H1 (cell line): Measurements from ENCODE around the gene CXCR5.

ENCODE experiments used
- ASH2L ChIP-seq: fragments of 200-600, 300-600 bp; sonication (generic); IDR thresholded peaks from one replicate; pipeline ENCODE4 v1.7.1; 2017; ENCODE audit warnings: low read length
- CHD1 ChIP-seq: IDR thresholded peaks from 2 replicates; pipeline ENCODE4 v1.6.1; 2012; ENCODE audit warnings: low read depth, low read length, improper control_type of control experiment
- CREB1 ChIP-seq: IDR thresholded peaks from 2 replicates; pipeline ENCODE4 v1.6.1; 2012; ENCODE audit warnings: inconsistent platforms
- GABPA ChIP-seq: IDR thresholded peaks from 2 replicates; pipeline ENCODE4 v1.6.1; 2011; ENCODE audit warnings: mild to moderate bottlenecking, low read length, moderate library complexity, borderline replicate concordance; ENCODE audit not compliant: insufficient read depth
- JUND ChIP-seq: IDR thresholded peaks from 2 replicates; pipeline ENCODE4 v1.6.1; 2011; ENCODE audit warnings: mild to moderate bottlenecking, improper control_type of control experiment, low read length
- NRF1 ChIP-seq: IDR thresholded peaks from 2 replicates; pipeline ENCODE4 v1.6.1; 2011; ENCODE audit warnings: mild to moderate bottlenecking, low read depth, low read length, improper control_type of control experiment
- PHF8 ChIP-seq: fragments of 200-600 bp; sonication (generic); conservative IDR thresholded peaks from 2 replicates; pipeline ENCODE4 v1.7.1; 2012; ENCODE audit warnings: low read depth, mild to moderate bottlenecking, inconsistent platforms, low read length, moderate library complexity
- POLR2A ChIP-seq, 2 experiments: IDR thresholded peaks; 1 replicate in 1 of 2; 2 replicates in 1 of 2; pipeline ENCODE4 v1.6.1; 2011; ENCODE audit warnings: low read depth in 2 of 2, low read length in 2 of 2, mild to moderate bottlenecking in 2 of 2; ENCODE audit errors: control extremely low read depth in 1 of 2
- POLR2AphosphoS5 ChIP-seq: IDR thresholded peaks from 2 replicates; pipeline ENCODE4 v1.6.1; 2011; ENCODE audit warnings: low read depth, low read length
- SP1 ChIP-seq: IDR thresholded peaks from 2 replicates; pipeline ENCODE4 v1.6.1; 2011; ENCODE audit warnings: low read depth, low read length
- YY1 ChIP-seq: IDR thresholded peaks from 2 replicates; pipeline ENCODE4 v1.6.1; 2011; ENCODE audit warnings: low read depth, mild to moderate bottlenecking, low read length
- TF ChIP-seq, protein P1 (sequence below), 3 experiments: IDR thresholded peaks; 1 replicate in 2 of 3; 2 replicates in 1 of 3; pipeline versions ENCODE4 v1.5.1 to v1.6.1; 2011; ENCODE audit warnings: low read length in 3 of 3, mild to moderate bottlenecking in 3 of 3, inconsistent platforms in 2 of 3, low read depth in 1 of 3, moderate library complexity in 1 of 3; ENCODE audit not compliant: insufficient read depth in 1 of 3; ENCODE audit errors: control extremely low read depth in 1 of 3

DNA sequence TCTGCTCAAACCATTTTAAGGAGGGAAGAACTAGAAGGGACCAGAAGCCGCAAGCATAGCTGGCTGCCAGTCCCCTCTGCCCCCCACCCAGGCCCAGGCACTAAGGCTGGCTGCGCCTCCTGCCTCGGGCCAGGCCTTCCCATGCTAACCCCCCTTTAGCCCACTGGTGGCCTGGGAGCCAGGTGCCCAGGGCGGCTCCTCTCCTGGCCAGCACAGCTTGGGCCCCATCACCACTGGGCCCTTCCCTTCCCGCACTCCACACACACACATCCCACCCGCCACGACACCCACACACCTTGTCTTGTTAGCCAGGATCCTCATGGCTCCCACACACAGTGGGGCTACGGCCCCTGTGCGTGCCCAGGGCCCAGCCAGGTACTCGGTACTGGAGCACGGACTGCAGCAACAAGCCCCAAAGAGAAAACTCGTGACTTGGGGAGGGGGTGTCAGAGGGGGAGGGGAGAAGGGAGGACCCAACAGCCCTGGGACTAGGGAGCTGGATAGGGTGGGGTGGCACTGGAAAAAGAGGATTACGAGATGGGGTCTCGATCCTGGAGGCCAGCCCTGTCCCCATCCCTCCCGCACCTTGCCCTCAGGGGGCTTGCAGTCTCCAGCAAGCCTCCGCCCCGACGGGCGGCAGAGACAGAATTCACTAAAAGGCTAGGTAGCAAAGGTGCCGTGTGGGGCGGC lies 26.1 kb downstream of the CXCR5 start:
- 0 out of 2 replicates have a peak, but pooled peaks have one; percentile 2 for TF ChIP-seq POLR2AphosphoS5
- no peak for TF ChIP-seq PHF8
- peak in 1 of 2 experiments; percentile 45; a peak in 1 of 3 replicates for TF ChIP-seq POLR2A (IDR thresholded peaks at IDR 0.05; ENCODE audit: control extremely low read depth in 1 of 2, low read depth in 2 of 2, low read length in 2 of 2)
- TF ChIP-seq, protein P1, sequence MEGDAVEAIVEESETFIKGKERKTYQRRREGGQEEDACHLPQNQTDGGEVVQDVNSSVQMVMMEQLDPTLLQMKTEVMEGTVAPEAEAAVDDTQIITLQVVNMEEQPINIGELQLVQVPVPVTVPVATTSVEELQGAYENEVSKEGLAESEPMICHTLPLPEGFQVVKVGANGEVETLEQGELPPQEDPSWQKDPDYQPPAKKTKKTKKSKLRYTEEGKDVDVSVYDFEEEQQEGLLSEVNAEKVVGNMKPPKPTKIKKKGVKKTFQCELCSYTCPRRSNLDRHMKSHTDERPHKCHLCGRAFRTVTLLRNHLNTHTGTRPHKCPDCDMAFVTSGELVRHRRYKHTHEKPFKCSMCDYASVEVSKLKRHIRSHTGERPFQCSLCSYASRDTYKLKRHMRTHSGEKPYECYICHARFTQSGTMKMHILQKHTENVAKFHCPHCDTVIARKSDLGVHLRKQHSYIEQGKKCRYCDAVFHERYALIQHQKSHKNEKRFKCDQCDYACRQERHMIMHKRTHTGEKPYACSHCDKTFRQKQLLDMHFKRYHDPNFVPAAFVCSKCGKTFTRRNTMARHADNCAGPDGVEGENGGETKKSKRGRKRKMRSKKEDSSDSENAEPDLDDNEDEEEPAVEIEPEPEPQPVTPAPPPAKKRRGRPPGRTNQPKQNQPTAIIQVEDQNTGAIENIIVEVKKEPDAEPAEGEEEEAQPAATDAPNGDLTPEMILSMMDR (IDR thresholded peaks at IDR 0.05; ENCODE audit: control extremely low read depth in 1 of 3, insufficient read depth in 1 of 3, low read depth in 1 of 3, low read length in 3 of 3), result no peak
- no peak for TF ChIP-seq SP1
- no peak for TF ChIP-seq YY1
- no peak for TF ChIP-seq GABPA
- TF ChIP-seq NRF1, result no peak
- TF ChIP-seq CHD1, result no peak
- no peak for TF ChIP-seq CREB1
- no peak for TF ChIP-seq ASH2L
- no peak for TF ChIP-seq JUND
